CD14-positive monocyte (primary cell): ENCODE results near the gene RNF26. TPM values are rescaled to one million over a fixed set of nuclear protein-coding genes. Genes with fewer than 3 reads are reported as not detected.

Experiments used
- DNase-seq, 3 donors: peaks; one replicate each; pipeline ENCODE4 v3.0.0-alpha.2; 2011 to 2022
- H2AFZ ChIP-seq: 2 replicates; pipeline ENCODE4 v1.6.0; 2012; ENCODE audit warnings: mild to moderate bottlenecking, low read depth, low read length, inconsistent platforms; ENCODE audit not compliant: insufficient read depth, poor library complexity, severe bottlenecking
- H3K27ac ChIP-seq, 2 donors: 1 replicate in 1 of 2; 2 replicates in 1 of 2; pipeline ENCODE4 v1.5.1; 2012 to 2013; ENCODE audit warnings: low read length in 2 of 2, control low read depth in 1 of 2, inconsistent platforms in 1 of 2, low read depth in 1 of 2, mild to moderate bottlenecking in 1 of 2
- H3K27me3 ChIP-seq, 2 donors: one replicate each; pipeline versions ENCODE4 v1.6.0 to v1.6.1; 2011 to 2013; ENCODE audit warnings: low read length in 2 of 2; ENCODE audit not compliant: control insufficient read depth in 2 of 2, insufficient read depth in 2 of 2
- H3K36me3 ChIP-seq, 2 donors: replicated peaks in 1 of 2; 1 replicate in 1 of 2; 2 replicates in 1 of 2; pipeline versions ENCODE4 v1.5.1 to v1.6.1; 2012 to 2013; ENCODE audit warnings: low read length in 2 of 2, control low read depth in 1 of 2, inconsistent platforms in 1 of 2, mild to moderate bottlenecking in 1 of 2; ENCODE audit not compliant: insufficient read depth in 2 of 2, control insufficient read depth in 1 of 2
- H3K4me1 ChIP-seq, 2 donors: 1 replicate in 1 of 2; 2 replicates in 1 of 2; pipeline versions ENCODE4 v1.5.1 to v1.6.1; 2012 to 2013; ENCODE audit warnings: low read length in 2 of 2, control low read depth in 1 of 2, inconsistent platforms in 1 of 2, mild to moderate bottlenecking in 1 of 2, moderate library complexity in 1 of 2; ENCODE audit not compliant: insufficient read depth in 2 of 2, control insufficient read depth in 1 of 2
- H3K4me2 ChIP-seq: replicated peaks from 2 replicates; pipeline ENCODE3; 2012; ENCODE audit warnings: low read length, moderate library complexity, mild to moderate bottlenecking; ENCODE audit not compliant: poor library complexity, severe bottlenecking; ENCODE audit errors: extremely low read depth
- H3K4me3 ChIP-seq, 3 experiments: fragments of 200-600 bp in 1 of 3; sonication (generic) in 1 of 3; replicated peaks in 1 of 3; 1 replicate in 2 of 3; 2 replicates in 1 of 3; pipeline ENCODE4 v1.5.1; 2011 to 2013; ENCODE audit warnings: low read length in 3 of 3, mild to moderate bottlenecking in 3 of 3, control low read depth in 2 of 3, low read depth in 2 of 3, inconsistent platforms in 1 of 3, moderate library complexity in 1 of 3
- H3K79me2 ChIP-seq: 2 replicates; pipeline ENCODE4 v1.6.0; 2012; ENCODE audit warnings: mild to moderate bottlenecking, control low read depth, inconsistent platforms, low read length, moderate library complexity; ENCODE audit not compliant: insufficient read depth
- H3K9ac ChIP-seq: 2 replicates; pipeline ENCODE4 v1.6.0; 2017; ENCODE audit warnings: low read length, mild to moderate bottlenecking; ENCODE audit not compliant: insufficient read depth, poor library complexity, severe bottlenecking
- H3K9me3 ChIP-seq, 2 donors: replicated peaks in 1 of 2; 1 replicate in 1 of 2; 2 replicates in 1 of 2; pipeline versions ENCODE4 v1.5.1 to v1.6.1; 2012 to 2013; ENCODE audit warnings: low read length in 2 of 2, control low read depth in 1 of 2; ENCODE audit not compliant: control insufficient read depth in 1 of 2, insufficient read depth in 1 of 2
- H4K20me1 ChIP-seq: 2 replicates; pipeline ENCODE4 v1.6.0; 2012; ENCODE audit warnings: mild to moderate bottlenecking, low read length, control low read depth, moderate library complexity; ENCODE audit not compliant: insufficient read depth
- H3K27ac Mint-ChIP-seq, 7 donors: one replicate each; pipeline ENCODE4 v1.8.0; 2020; ENCODE audit warnings: mild to moderate bottlenecking in 7 of 7, mixed read lengths in 7 of 7, moderate library complexity in 6 of 7, inconsistent platforms in 2 of 7
- H3K27me3 Mint-ChIP-seq, 3 donors: one replicate each; pipeline ENCODE4 v1.8.0; 2021 to 2022; ENCODE audit warnings: low read depth in 3 of 3, mild to moderate bottlenecking in 3 of 3, mixed read lengths in 3 of 3, moderate library complexity in 3 of 3, inconsistent platforms in 1 of 3
- H3K36me3 Mint-ChIP-seq, 2 donors: one replicate each; pipeline ENCODE4 v1.8.0; 2020; ENCODE audit warnings: mixed read lengths in 2 of 2, inconsistent platforms in 1 of 2, mild to moderate bottlenecking in 1 of 2
- H3K4me1 Mint-ChIP-seq: one replicate; pipeline ENCODE4 v1.8.0; 2020; ENCODE audit warnings: mild to moderate bottlenecking, mixed read lengths
- H3K4me3 Mint-ChIP-seq, 2 donors: one replicate each; pipeline ENCODE4 v1.8.0; 2020; ENCODE audit warnings: mild to moderate bottlenecking in 2 of 2, mixed read lengths in 2 of 2, moderate library complexity in 1 of 2
- H3K9me3 Mint-ChIP-seq, 7 donors: one replicate each; pipeline ENCODE4 v1.8.0; 2020 to 2022; ENCODE audit warnings: mixed read lengths in 7 of 7, mild to moderate bottlenecking in 6 of 7, moderate library complexity in 6 of 7, inconsistent platforms in 2 of 7
- CTCF ChIP-seq: fragments of 200-600 bp; IDR thresholded peaks from one replicate; pipeline ENCODE4 v1.8.0; 2022; ENCODE audit warnings: antibody characterized with exemption, mild to moderate bottlenecking
- WGBS: methylation state at CpG from one replicate; pipeline ENCODE4 v1.1.5; 2013; ENCODE audit warnings: missing lambda C conversion rate; ENCODE audit not compliant: insufficient coverage; 5-methylcytosine and 5-hydroxymethylcytosine counted together
- intact Hi-C, 2 donors: fragments of 100-400 bp; cut with micrococcal nuclease; formaldehyde crosslinking; loops; one replicate each; pipeline versions ENCODE4 v1.15.0 to v1.15.1; 2023
- polyA plus RNA-seq, 3 donors: library from polyadenylated mRNA; depleted of rRNA in 1 of 3; unstranded in 2 of 3; stranded (reverse) in 1 of 3; fragments of 300-500 nt in 2 of 3; fragments of >200 nt in 1 of 3; fragmentation: Illumina TruSeq in 2 of 3; gene quantifications; 1 replicate in 2 of 3; 2 replicates in 1 of 3; pipeline ENCODE4 v1.2.3, GENCODE V29; 2012 to 2021

The RNF26 gene
- polyA plus RNA-seq, 3 donors, result 6.8 to 27.6 (median 20.5) TPM

DNA sequence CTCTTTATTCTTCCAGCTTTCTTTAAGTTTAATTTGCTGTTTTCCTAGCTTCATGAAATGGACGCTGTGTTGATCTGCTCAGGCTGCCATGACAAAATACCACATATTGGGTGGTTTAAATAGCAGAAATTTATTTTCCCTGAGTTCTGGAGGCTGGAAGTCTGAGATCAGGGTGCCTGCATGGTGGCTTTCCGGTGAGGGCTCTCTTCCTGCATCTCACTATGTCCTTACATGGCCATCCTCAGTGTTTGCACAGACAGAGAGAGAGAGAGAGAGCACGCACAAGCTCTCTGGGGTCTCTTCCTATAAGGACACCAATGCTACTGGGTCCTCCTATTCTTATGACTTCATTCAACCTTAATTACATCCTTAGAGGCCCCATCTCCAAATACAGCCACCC, 46.1 kb upstream of the RNF26 start:
- H3K4me1 Mint-ChIP-seq, result no peaks in the 10 kb centered on the region
- H3K79me2 ChIP-seq, result peaks cover 44% of the 10 kb centered on the region
- no peaks in the 10 kb centered on the region for H3K27me3 ChIP-seq
- intact Hi-C loops, result no loop called here
- H3K4me3 ChIP-seq, result no peak overlapping the region
- H3K9me3 ChIP-seq, result peaks cover 9 to 16% of the 10 kb centered on the region in 2 donors
- no peak overlapping the region for H3K27ac ChIP-seq
- H3K9ac ChIP-seq, result no peak overlapping the region
- peaks cover 92% of the 10 kb centered on the region for H4K20me1 ChIP-seq
- WGBS, result no CpG with 5 or more reads among the region's 3 CpGs
- peaks cover 68 to 88% of the 10 kb centered on the region in 2 donors for H3K36me3 Mint-ChIP-seq
- H3K4me2 ChIP-seq, result no peak overlapping the region
- H3K27ac Mint-ChIP-seq, result no peak overlapping the region
- no peaks in the 10 kb centered on the region for H3K4me1 ChIP-seq
- H3K27me3 Mint-ChIP-seq, result no peaks in the 10 kb centered on the region
- H3K4me3 Mint-ChIP-seq, result no peak overlapping the region
- H3K9me3 Mint-ChIP-seq, result peaks cover 0 to 11% (median 7%) of the 10 kb centered on the region in 7 donors
- no peak for TF ChIP-seq CTCF
- H2AFZ ChIP-seq, result no peak overlapping the region
- peaks cover 74 to 88% of the 10 kb centered on the region in 2 donors for H3K36me3 ChIP-seq
- no peak for DNase-seq

- WGBS, result 94% methylated on average over 6 of the region's 10 CpGs
- no peaks in the 10 kb centered on the region for H3K4me1 Mint-ChIP-seq
Observed at GRCh38 chr11:119290894-119291497, 43.3 kb upstream of the RNF26 start.

More at GRCh38 chr11:119290894-119291497, 43.3 kb upstream of the RNF26 start:
- no peak overlapping the region for H3K9ac ChIP-seq
- no peak for DNase-seq
- Mint-ChIP-seq H3K9me3 (peaks cover 0 to 11% (median 7%) of the 10 kb centered on the region in 7 donors), H3K36me3 (peaks cover 70 to 97% of the 10 kb centered on the region in 2 donors), H3K27me3 (no peaks in the 10 kb centered on the region), H3K4me3 (no peak overlapping the region), H3K27ac (no peak overlapping the region)
- H3K79me2 ChIP-seq, result peaks cover 32% of the 10 kb centered on the region
- peaks cover 95% of the 10 kb centered on the region for H4K20me1 ChIP-seq
- no peaks in the 10 kb centered on the region for H3K27me3 ChIP-seq
- intact Hi-C loops, result no loop called here
- peaks cover 9 to 16% of the 10 kb centered on the region in 2 donors for H3K9me3 ChIP-seq
- no peak overlapping the region for H3K27ac ChIP-seq
- H2AFZ ChIP-seq, result no peak overlapping the region
- H3K4me1 ChIP-seq, result no peaks in the 10 kb centered on the region
- H3K36me3 ChIP-seq, result peaks cover 80 to 99% of the 10 kb centered on the region in 2 donors
- H3K4me2 ChIP-seq, result no peak overlapping the region
- no peak for TF ChIP-seq CTCF
- no peak overlapping the region for H3K4me3 ChIP-seq
